NCI-H2081 (cell line): ENCODE measurements around the gene NIPAL4.

Experiments used
- DNase-seq, 2 experiments: peaks; one replicate each; lab custom pipeline; 2025; lab: John Stamatoyannopoulos, UW

NIPAL4 gene

DNA sequence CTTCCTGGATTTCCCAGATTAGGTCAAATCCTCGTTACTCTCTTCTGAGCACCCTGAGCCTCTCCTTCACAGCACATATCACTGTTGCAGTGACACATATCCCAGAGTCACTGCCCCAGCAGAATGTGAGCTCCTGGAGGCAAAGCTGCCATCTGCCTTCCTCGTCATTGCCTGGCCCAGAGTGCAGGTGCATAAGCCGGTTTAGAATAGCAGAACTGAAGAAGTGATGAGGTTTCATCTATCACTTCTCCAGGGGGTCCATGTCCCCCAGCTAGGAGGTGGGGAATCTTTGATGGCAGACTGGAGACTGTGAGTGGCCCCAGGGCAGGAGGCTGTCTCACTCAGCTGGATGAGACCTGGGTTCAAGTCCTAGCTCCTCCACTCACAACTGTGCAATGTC lies 25.8 kb downstream of the NIPAL4 start:
- DNase-seq = no peak

DNA sequence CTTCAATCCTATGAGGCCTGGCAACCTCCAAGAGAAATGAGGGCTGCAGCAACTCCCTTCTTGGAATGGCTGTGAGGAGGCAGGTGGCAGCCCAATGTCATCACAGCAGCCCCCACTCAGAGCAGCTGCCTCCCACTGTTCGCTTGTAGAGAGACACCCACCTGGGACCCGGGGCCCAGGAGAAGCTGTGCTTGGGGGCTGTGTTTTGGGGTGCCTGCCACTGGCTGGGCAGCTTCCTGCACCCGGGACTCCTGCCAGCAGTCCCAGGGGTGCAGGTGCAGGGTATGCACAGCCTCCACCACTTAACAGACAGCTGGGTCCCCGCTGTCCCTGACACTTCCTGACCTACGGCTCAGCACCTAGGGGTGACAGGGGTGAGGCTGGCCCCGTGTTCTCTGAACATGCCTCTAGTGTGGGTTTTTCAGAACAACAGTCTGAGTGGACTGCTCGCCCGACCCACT lies 26.2 kb downstream of the NIPAL4 start:
- DNase-seq = no peak

DNA sequence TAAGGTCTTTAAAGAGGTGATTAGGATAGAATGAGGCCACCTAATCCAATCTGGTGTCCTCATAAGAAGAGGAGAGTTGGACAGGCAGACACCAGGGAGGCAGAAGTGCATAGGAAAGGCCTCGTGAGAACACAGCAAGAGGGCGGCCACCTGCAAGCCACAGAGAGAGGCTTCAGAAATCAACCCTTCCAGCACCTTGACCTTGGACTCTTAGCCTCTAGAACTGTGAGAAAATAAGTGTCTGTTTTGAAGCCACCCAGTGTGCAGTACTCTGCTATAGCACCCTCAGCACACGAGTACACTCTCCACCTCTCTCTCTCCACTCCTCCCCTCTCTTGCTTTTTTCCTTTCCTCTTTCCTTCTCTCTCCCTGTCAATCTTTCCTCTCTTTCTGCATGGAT lies 26.8 kb downstream of the NIPAL4 start:
- DNase-seq = no peak

DNA sequence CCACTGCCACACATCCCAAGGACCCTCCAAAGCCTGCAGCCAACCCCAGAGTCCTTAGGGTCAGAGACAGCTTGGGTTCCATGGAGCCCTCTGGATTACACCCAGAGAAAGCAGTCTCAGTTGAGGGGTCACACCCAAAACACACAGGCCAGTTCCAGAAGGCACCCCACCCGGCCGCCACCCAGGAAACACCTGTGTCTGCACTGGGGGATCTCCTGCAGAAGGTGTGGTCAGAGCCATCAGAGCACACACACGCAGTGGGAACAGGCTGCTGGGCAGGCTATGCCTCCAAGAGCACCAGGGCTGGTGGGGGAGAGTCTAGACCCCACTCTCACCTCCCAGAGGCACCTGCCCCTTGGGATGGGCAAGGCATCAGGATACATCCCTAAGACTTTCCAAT lies 27.3 kb downstream of the NIPAL4 start:
- no peak for DNase-seq

DNA sequence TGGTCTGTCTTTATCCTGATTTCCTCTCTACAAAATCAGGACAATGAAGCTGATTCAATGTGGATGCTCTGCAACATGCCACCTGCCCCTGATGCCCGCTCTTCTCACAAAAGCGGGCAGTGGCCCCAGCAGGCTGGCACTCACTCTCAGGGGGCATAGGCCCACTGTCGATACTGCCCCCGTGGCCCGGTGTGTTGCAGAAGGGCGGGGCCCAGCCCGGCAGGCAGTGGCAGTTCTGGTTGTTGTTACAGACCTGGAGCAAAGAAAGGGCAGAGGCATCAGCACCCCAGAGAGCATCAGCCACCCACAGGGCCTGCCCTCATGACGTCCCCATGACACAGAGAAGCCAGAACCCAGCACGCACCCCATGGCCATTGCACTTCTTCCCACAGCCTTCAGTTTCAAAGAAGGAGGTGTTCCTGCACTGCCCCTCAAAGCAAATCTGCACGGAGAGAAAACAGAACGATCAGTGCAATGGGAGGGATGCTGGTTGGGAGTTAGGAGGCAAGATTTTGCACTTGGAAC lies 31.5 kb downstream of the NIPAL4 start:
- no peak for DNase-seq

DNA sequence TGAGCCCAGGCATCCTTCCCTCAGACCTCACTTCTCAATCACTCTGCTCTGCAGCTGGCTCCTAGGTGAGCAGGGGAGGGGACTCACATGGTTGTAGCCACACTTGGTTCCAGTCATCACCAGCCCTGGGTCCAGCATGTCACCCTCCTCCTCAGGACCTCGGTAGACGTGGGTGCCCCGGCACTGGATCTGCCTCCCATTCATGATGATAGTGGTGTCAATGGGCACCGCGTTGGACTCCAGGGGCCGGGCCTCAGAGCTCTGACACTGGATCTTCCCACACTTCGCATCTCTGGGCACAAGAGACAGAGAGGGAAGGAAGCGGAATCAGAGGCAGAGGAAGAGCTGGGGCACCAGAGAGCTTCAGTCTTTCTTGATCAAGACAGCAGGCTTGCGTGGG lies 32.9 kb downstream of the NIPAL4 start:
- no peak for DNase-seq

DNA sequence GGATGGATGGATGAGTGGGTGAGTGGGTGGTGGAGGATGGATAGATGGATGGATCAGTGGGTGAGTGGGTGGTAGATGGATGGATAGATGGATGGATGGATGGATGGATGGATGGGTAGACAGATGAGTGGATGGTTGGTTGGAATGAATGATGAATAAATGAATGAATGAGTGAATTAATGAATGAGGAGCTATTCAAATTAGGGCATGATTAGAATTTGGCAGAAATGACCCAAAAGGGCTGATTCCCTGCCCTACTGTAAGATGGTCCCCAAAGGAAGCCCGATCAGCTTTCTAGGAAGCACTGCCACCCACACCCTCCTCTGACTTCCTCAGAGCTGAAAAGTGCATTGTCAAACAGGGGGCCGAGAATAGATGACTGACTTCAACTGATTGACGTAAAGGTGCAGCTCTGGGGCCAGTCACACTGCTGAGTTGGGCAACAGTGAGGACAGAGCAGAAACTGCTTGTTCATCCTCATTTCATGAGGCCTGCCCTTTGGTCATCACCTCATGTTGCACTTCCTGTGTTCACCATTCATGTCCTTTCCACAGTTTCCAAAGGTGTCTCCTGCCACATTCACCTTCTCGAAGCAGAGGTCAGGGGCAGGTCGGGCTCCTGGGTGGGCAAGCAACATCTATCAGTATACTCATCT lies 34.3 kb downstream of the NIPAL4 start:
- DNase-seq = no peak

DNA sequence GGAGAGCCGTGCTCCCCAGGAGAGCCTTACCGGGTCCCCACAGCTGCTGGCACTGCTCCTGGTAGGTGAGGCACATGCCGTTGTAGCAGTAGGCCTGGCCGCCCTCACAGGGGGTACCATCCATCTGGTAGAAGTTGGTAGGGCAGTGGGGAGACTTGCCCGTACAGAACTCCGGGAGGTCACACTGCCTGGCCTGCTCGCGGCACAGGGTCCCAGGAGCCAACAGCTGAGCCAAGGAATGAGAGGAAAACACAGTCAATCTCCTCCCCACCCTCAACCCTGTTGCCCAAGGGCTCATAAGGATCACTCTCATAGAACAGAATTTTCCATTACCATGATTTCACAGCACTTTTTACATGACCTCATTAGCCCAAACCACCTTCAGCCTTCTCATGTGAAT lies 36.9 kb downstream of the NIPAL4 start:
- DNase-seq = no peak

DNA sequence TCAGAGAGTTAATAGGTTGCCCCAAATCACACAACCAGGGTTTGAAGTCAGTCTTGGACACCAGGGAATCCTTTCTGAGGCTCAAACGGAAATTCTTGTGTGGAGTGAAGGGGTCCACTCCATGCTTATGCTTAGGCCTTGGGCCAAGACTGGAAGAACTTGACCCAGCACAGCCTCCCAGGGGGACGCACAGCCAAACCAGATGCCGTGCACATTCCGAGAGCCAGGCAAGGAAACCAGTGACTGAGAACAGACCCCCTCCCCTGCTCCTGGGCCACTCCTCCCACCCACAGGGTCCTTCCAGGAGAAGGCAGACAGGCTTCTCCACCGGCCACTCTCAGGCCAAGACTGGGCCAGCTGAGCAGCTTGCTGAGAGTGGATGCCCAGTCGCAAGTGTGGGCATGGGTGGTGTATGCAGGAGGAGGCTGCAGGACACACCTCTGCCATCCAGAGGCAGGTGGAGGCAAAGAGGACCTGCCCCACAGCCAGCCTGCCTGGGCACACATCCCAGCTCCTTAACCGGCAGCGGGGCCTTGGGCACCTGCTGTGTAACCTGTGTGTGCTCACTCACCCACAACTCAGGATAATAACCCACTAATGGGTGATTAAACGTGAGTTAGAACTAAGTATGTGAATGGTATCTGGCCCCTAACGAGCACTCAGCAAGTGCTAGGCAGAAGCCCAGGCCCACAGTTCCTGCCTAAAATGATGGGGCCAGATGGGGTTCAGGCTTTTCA lies 38.0 kb downstream of the NIPAL4 start:
- DNase-seq = peak; percentile 63 to 84

DNA sequence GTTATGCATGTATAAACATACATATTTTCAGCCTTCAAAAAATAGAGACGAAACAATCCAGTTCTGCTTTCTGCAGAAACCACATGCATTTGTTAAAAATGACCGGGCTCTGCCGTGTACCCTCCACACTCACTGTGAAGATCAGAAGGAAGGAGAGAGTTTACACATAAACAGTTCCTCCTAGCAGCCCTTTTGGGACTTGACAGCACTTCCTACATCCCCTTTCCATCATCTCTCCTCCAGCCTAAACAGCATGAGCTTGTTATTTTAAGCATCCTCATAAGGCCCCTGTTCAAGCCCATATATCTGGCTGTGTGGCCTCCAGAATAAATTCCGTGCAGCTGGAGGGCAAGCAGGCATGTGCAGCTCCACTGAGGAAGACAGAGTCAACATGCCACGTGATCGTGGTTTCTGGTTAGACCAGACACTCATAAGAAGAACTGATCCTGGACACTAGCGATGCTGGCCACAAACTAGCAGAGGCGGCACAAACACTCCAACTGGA lies 42.2 kb downstream of the NIPAL4 start:
- no peak for DNase-seq

DNA sequence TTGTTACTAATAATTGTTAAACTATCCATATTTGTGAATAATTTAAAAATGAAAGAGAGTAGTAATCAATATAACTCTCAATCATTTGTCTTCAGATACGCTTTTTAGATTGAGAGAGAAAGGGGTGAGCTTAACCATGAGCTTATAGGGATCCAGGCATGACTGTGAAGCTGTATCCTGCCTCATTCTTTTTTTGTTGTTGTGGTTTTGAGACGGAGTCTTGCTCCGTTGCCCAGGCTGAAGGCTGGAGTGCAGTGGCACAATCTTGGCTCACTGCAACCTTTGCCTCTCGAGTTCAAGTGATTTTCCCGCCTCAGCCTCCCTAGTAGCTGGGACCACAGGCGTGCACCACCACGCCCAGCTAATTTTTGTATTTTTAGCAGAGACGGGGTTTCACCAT lies 44.0 kb downstream of the NIPAL4 start:
- no peak for DNase-seq

DNA sequence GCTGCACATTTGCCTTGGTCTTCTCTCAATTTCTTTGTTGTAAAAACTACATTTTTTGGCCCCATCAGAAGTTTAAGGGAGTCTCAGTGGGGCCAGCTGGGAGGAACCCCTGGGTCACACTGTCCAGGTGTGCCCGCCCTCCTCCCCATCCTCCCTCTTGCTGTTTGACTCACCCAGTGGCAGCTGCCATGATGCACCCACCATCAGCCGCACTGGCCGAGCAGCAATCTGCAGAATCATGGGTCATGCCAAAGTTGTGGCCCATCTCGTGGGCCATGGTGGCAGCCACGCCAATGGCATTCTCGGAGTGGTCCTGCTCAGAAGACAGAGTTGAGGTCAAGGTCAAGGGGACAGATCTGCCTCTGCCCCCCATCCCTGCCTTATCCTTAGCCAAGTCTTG lies 45.5 kb downstream of the NIPAL4 start:
- no peak for DNase-seq

DNA sequence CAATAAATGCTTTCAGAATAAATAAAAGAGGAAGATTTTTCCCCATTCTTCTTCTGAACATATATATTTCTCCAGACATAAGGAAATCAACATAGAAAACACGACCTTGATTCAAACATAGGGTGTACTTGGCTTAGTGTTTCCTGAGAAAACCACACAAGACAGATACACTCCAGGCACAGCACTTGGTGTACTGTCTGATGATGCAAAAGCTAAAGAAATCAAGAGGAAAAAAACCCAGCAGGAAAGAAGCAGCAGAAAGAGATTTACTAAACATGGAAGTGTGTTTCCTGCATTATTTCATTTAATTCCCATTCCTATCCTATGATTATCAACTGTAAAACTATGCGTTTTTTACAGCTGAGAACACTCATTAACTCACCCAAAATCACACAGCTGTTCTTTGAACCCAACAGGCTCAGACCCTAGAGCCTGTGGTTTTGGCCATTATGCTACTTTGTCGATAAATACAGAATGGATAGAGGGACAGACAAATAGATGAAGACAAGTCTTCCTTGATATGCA lies 46.1 kb downstream of the NIPAL4 start:
- no peak for DNase-seq

DNA sequence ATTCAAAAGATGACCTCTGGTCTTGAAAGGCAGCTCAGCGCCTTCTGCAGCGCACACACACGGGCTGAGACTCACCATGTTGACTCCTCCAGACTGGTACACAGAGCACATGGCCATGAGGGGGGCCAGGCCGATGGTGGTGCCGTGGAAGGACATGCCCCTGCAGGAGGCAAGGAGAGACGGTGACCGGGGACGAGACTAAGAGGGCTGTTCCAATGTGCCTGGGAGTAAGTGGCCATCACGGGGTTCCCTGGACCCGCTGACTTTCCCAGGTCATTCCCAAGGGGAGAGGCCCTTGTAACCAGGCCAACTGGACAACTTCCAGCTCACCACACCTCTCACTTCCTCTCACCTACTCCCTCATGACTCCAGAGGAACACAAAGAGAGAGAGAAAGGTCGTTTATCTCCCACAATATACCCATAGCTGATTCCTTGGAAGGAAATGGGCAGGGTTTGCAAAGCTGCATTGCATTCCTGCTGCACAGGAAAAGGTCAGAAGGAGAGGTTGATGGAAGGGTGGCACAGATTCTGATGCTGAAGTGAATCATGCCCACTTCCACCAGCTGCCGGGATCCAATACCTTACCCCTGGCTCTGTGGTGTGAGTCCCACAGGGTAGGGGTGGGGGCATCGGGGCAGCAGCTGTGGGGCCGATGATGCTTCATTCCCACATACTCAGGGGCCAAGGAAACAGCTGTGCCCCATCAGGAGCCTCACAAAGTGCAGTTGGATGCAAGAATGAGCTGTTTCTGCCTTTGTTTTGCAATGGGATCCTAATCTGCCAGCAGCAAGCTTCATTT lies 47.2 kb downstream of the NIPAL4 start:
- no peak for DNase-seq

DNA sequence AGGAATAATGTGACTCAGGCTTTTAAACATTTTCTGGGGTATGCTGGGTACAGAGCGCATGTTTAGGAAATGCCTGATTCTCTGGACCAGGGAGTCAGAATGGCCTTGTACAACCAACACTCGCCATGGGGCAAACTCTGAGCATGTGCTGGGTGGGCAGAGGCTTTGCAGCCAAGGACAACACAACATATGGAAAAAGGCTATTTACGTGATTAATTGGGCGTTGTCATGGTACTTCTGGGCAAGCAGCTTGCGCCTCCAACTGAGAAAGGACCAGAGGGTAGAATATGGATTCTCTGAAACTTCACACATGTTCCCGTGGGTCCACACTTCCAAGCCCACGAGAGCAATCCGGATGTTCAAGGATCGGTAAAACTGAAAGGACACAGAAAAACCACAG lies 49.1 kb downstream of the NIPAL4 start:
- DNase-seq = no peak

DNA sequence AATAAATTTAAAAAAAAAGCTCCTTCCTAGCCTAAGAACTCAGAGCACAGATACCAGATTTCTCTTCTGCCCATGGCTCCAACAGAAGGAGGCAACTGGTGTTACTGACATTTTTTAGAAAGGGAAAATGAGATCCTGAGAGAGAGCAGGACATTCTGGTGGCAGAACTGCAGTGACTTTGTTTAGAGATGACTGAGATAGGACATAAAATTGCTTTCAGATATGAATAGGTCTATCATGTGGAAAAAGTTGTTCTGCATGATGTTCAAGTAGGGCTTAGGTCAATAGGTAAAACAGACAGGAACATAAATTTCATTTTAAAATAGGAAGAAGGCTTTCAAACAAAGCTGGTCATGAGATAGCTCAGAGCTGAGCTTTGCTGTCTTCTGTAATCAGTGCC lies 49.6 kb downstream of the NIPAL4 start:
- DNase-seq = no peak

DNA sequence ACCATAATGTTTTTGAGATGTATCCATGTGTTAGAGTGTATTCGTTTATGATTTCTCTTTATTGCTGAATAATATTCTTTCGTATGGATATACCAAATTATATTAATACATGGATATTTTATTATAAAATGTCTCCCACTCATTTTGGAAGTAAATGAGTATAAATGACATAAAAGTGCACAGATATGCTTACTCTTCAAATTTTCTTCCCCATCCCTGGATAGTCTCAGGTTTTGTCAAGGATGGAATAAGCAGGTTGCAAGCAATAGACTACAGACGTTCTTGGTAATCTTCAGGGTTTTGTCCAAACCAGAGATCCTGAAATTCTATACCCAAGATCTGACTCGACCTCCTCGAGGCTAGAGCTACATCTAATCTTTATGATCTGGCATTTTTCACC lies 50.7 kb downstream of the NIPAL4 start:
- DNase-seq = no peak

DNA sequence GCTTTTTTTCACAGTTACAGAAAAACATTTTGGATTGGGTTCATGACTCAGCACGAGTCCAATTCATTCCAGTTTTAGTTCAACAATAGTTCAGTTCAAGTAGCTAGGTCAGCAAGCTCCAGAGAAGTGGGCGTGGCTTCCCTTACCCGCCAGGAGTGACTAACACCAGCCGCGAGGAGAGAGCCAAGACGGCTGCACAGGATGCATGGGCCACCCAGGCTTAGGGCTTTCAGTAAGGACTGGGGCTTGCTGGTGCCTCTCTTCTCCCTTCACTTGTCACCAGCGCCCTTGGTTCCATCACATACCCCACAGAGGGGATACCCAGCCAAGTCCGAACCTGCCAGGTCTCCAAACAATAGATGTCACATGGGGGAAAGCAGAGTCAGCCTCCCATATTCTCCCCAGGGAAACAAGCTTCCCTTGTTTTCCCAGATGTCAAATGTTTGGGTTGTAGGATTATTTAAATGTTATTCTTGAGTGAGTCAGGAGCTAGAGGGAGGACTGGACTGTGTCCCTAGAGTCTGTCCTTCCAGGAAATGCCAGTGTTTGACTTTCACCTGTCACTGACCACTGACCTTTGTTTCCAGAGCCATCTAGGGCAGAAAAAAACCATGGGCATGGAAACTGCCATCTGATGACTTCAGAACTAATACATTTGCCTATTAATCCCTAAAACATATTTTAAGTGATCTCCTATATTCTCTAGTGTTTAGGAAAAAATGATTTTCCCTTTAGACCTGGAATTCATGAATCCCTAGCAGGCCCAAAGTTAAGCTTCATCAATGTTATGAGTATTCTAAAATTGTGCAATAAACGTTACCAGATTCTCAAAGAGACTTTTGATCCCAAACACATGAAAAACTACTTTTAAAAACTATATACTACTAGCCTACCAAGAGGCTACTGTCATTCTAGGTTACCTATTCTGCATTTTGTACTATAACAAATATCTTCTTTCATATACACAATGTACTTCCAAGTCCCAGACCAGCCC lies 51.9 kb downstream of the NIPAL4 start:
- no peak for DNase-seq

DNA sequence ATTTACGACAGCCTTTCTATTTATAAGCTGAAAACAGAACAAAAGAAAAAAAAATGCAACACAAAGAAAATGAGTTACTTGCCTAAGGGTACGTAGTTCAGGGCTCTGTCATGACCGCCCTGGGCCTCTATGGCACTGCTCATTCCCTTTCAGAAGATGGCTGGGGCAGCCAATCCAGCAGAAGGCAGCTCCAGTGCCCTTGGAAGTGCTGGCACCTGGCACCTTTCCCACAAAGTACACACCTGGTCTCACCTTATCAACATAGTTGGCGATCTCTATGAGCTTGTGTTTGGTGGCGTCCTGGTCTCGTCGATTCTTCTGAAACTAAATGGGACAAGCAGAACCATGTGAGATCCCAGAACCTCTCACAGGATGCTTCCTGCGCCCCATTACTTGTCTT lies 53.2 kb downstream of the NIPAL4 start:
- DNase-seq = no peak

DNA sequence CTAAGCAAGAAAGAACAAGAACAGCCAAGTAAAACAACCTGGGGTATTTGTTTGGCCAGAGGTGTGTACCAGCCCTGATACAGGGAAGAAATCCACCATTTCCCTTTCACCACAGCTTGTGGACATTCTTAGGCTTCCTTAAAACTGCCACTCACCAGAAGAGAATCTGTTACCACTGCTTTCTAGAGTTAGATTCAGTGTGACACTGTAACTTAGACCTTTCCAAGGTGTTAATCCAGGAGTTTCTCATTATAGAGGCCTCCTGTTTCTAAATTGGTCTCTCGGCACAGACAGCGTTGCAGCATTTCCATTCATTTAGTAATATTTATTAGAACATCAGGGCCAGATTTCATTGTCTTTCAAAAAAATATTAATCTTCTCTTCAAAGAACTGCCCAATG lies 55.0 kb downstream of the NIPAL4 start:
- DNase-seq = no peak

DNA sequence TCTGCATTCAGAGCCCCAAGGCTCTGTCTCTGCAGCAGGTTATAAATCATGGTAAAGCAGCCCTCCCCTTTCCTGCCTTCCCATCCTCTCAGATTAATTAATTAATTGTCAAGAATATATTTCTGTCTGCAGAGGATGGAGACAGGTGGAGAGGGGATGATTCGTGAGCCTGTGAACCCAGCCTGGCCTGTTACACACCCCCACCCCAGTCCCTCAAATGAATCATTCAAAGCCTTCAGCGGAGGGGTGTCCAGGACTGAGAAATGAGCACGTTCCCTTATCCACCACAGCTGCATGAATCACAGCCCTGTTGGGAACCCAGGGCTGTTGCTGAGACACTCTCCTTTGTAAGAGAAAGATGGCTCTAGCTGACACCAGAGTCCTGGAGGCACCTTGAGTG lies 56.0 kb downstream of the NIPAL4 start:
- DNase-seq = no peak
